Thoracic aorta (tissue), 2 donors: Measurements from ENCODE around the gene LRMDA. TPM values are rescaled to one million over a fixed set of nuclear protein-coding genes. Genes with fewer than 3 reads are reported as not detected.

Experiments
- ATAC-seq: fragments of 150-250 bp; one replicate; pipeline ENCODE4 v1.8.0; 2017; ENCODE audit warnings: low read depth; ENCODE audit not compliant: insufficient number of reproducible peaks, low FRiP score
- DNase-seq: peaks from one replicate; pipeline ENCODE4 v3.0.0-alpha.2; 2020; ENCODE audit warnings: low spot score
- H3K27ac ChIP-seq, 2 donors: fragments of 200-600 bp; sonication (generic); 1 replicate in 1 of 2; 2 replicates in 1 of 2; pipeline ENCODE4 v1.5.1; 2016; ENCODE audit warnings: mild to moderate bottlenecking in 2 of 2, moderate library complexity in 2 of 2
- H3K27me3 ChIP-seq: fragments of 200-600 bp; sonication (generic); replicated peaks from 2 replicates; pipeline ENCODE4 v1.6.0; 2016; ENCODE audit warnings: mild to moderate bottlenecking; ENCODE audit not compliant: insufficient read depth
- H3K36me3 ChIP-seq: fragments of 200-600 bp; sonication (generic); one replicate; pipeline ENCODE4 v1.5.1; 2016
- H3K4me1 ChIP-seq, 2 donors: fragments of 200-600 bp; sonication (generic); 1 replicate in 1 of 2; 2 replicates in 1 of 2; pipeline versions ENCODE4 v1.5.1 to v1.6.0; 2016; ENCODE audit warnings: low read depth in 2 of 2, mild to moderate bottlenecking in 1 of 2; ENCODE audit not compliant: control insufficient read depth in 1 of 2
- H3K4me3 ChIP-seq: fragments of 200-600 bp; sonication (generic); 2 replicates; pipeline ENCODE4 v1.5.1; 2016; ENCODE audit warnings: mild to moderate bottlenecking
- H3K9me3 ChIP-seq: fragments of 200-600 bp; sonication (generic); 2 replicates; pipeline ENCODE4 v1.5.1; 2016
- total RNA-seq, 2 donors: library from RNA; depleted of rRNA; stranded (reverse); fragments of >200 nt; gene quantifications; one replicate each; pipeline versions ENCODE4 v1.1.0 to v1.2.3, GENCODE V29; 2016
- TF ChIP-seq, protein P1 (sequence below): fragments of 200-600 bp; sonication (generic); IDR thresholded peaks from one replicate; pipeline ENCODE4 v1.5.1; 2019; ENCODE audit warnings: antibody characterized with exemption

Gene LRMDA
- total RNA-seq, 2 donors from 2014 or later = 8.3 to 36.6 TPM

DNA sequence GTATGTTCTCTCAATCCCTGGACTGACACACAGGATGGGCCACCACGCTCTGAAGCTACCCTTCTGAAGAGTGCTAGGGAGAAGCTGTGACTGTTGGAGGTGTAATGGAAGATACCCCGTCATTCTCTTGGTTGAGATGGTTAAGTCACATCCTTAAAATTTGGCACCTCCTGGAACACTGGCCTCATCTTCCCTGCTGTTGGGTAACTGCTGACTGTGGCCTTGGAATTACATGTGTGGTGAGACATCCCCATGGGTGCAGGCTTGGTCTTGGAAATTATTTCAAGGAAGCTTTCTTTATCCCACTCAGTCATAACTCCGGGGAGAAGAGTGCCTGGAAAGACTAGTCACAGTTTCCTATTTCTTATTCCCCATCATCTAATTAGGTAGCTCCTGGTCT is 62.0 kb downstream of the LRMDA start:
- Histone ChIP-seq H3K4me3 (no peak overlapping the region), H3K9me3 (no peaks in the 10 kb centered on the region), H3K4me1 (peaks cover 0 to 6% of the 10 kb centered on the region in 2 donors), H3K27me3 (no peaks in the 10 kb centered on the region), H3K36me3 (no peaks in the 10 kb centered on the region), H3K27ac (no peak overlapping the region)
- TF ChIP-seq, protein P1, sequence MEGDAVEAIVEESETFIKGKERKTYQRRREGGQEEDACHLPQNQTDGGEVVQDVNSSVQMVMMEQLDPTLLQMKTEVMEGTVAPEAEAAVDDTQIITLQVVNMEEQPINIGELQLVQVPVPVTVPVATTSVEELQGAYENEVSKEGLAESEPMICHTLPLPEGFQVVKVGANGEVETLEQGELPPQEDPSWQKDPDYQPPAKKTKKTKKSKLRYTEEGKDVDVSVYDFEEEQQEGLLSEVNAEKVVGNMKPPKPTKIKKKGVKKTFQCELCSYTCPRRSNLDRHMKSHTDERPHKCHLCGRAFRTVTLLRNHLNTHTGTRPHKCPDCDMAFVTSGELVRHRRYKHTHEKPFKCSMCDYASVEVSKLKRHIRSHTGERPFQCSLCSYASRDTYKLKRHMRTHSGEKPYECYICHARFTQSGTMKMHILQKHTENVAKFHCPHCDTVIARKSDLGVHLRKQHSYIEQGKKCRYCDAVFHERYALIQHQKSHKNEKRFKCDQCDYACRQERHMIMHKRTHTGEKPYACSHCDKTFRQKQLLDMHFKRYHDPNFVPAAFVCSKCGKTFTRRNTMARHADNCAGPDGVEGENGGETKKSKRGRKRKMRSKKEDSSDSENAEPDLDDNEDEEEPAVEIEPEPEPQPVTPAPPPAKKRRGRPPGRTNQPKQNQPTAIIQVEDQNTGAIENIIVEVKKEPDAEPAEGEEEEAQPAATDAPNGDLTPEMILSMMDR = no peak
- ATAC-seq (no peak), DNase-seq (no peak)

DNA sequence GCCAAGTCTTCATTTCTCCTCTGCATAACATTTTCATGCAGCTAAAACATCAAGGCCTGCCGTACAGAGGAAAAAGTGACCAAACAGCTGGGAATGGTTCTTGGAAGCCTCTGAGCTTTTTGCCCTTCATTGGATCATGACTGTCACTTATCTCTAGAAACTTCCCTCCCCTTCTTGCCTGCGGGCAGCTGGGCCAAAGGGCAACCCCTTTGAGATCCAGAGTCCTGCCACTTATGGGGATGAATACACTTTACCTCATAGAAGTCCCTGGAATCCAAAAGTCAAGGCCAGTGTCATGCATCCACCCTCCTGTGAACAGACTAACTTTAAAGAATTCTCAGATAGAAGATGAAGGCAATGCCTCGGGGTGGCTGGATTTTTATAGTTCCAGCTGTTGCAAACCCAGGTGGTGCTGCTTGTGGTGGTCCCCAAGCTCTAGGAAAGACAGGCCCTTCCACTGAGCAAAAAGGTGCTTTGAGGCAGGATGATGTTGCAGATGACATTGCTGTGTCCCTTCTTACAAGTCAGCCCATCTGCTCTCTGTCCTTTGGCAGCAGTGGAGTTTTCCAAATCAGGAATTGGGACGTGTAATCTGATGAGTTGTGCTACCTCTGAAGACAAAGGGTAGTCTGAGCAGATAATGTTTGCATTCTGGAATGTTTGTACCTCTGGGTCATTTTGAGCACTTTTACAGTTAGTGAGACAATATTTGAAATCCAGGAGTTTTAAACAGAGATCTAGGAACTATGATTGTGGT is 64.2 kb downstream of the LRMDA start:
- ATAC-seq = no peak
- H3K9me3 ChIP-seq = no peaks in the 10 kb centered on the region
- TF ChIP-seq, protein P1 = no peak

DNA sequence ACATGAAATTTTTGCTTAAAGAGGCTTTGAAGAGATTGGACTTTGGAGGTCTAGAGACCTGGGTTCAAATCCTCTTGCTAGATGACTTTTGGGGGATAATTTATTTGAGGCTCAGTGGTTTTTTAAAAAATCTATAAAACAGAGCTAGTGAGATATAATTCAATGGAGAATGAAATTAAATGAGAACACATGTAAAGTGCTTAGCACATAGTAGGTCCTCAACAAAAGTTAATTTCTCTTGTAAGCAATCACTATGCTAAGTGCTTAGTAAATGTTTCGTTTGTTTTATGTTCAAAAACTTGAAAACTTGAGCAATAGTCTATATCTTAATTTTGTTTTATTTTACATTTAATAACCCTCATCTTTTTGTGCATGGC is 64.8 kb downstream of the LRMDA start:
- Histone ChIP-seq H3K4me1 (peaks cover 0 to 12% of the 10 kb centered on the region in 2 donors), H3K27me3 (no peaks in the 10 kb centered on the region), H3K27ac (no peak overlapping the region), H3K36me3 (no peaks in the 10 kb centered on the region), H3K9me3 (no peaks in the 10 kb centered on the region), H3K4me3 (no peak overlapping the region)
- TF ChIP-seq, protein P1 = no peak
- ATAC-seq (no peak), DNase-seq (no peak)

More for the DNA sequence above, 64.2 kb downstream of the LRMDA start:
- Histone ChIP-seq H3K36me3 (no peaks in the 10 kb centered on the region), H3K27me3 (no peaks in the 10 kb centered on the region), H3K4me1 (peaks cover 0 to 12% of the 10 kb centered on the region in 2 donors), H3K4me3 (no peak overlapping the region), H3K27ac (no peak overlapping the region)
- DNase-seq = no peak

DNA sequence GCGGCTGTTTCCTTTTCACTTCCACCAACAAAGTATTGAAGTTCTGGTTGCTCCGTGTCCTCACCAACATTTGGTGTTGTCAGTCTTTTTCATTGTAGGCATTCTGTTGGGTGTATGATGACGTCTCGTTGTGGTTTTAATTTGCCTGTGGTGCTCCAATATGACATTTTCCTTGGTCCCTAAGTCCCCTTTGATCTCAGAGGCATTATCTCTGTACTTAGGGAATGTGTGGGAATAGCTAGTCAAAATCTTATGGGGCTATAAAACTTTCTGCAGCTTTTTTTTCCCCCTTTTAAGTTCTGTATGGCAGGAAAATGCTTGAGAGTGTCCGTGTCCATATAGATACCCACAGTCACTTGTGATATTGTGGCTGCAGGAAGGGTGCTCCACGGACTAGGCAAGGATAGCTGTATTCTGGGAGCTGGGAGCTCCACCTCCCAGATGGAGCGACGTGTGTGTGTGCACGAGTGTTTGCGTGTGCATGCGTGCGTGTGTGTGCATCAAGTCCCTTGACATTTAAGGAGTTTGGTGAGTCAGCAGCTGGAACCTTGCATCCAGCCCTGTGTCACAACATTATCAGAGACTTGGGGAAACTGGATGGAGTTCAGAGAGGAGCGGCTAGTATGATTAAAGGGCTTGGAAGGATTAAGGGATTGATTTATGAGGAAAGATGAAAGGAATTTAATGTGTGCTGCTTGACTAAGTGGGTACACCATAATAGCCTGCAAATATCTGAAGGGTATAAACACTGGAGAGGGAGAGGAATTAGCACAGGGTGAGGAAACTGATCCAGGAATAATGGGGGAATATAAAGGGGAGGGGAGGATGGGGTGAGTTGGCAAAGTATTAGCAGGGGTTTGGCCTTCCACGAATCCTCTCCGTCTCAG is 66.8 kb downstream of the LRMDA start:
- ATAC-seq (no peak), DNase-seq (no peak)
- Histone ChIP-seq H3K27ac (no peak overlapping the region), H3K4me1 (peaks cover 0 to 12% of the 10 kb centered on the region in 2 donors), H3K27me3 (no peaks in the 10 kb centered on the region), H3K4me3 (no peak overlapping the region), H3K36me3 (no peaks in the 10 kb centered on the region), H3K9me3 (no peaks in the 10 kb centered on the region)
- TF ChIP-seq, protein P1 = no peak

DNA sequence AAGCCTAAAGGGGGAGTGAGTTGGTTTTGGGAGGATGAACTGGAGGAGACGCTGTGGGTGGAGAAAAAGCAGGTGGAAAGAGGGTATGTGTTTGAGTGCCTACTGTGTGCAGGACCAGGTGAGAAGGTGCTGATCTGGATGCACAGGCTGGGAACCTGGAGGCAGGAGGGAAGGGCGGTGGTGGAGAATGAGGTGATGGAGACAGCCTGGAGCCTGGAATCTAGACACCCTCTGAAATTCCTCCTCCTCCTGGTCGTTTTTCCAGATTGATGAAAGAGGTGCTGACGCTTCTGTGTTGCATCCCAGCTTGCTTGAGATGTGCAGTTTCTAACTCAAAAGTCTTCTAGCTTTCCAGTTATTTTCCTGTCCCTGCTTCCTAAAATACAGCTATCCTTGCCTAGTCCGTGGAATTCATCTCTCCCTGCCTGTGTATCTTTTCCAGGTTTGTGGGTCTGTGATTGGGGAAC is 67.5 kb downstream of the LRMDA start:
- ATAC-seq = no peak
- Histone ChIP-seq H3K4me3 (no peak overlapping the region), H3K27ac (no peak overlapping the region), H3K27me3 (no peaks in the 10 kb centered on the region), H3K4me1 (peaks cover 0 to 12% of the 10 kb centered on the region in 2 donors), H3K9me3 (no peaks in the 10 kb centered on the region), H3K36me3 (no peaks in the 10 kb centered on the region)
- no peak for DNase-seq
- TF ChIP-seq, protein P1 = no peak
